ENCODE measurements around the gene ARMH1.

The ARMH1 gene

GRCh38 chr1:44674113-44675000 lies at the start of gene ARMH1, which contains the start of gene TMEM53:
Gene ARMH1, plus strand, starts transcription at chr1:44674714. Its CDS starts 14,984 bp downstream, at chr1:44689698.
Gene TMEM53, minus strand, starts transcription at chr1:44674481. Its CDS starts 90 bp downstream, at chr1:44674391.
- no peak for FAIRE-seq

- no peak for FAIRE-seq
Observed at GRCh38 chr1:44625348-44625747, 49.2 kb upstream of the ARMH1 start.

GRCh38 chr1:44628962-44629756 lies 45.4 kb upstream of the ARMH1 start:
- FAIRE-seq: no peak

- no peak for FAIRE-seq
Observed at GRCh38 chr1:44630116-44630515, 44.4 kb upstream of the ARMH1 start.

- no peak for FAIRE-seq
Observed at GRCh38 chr1:44631333-44631646, 43.2 kb upstream of the ARMH1 start.

- no peak for FAIRE-seq
Observed at GRCh38 chr1:44631647-44632539, 42.6 kb upstream of the ARMH1 start.

GRCh38 chr1:44632598-44632997 lies 41.9 kb upstream of the ARMH1 start:
- FAIRE-seq: no peak

- FAIRE-seq: no peak
Observed at GRCh38 chr1:44634606-44635189, 39.8 kb upstream of the ARMH1 start.

GRCh38 chr1:44635439-44635838 lies 39.1 kb upstream of the ARMH1 start:
- no peak for FAIRE-seq

GRCh38 chr1:44636083-44636687 lies 38.3 kb upstream of the ARMH1 start:
- no peak for FAIRE-seq

GRCh38 chr1:44636688-44637598 lies 37.6 kb upstream of the ARMH1 start:
- no peak for FAIRE-seq

- FAIRE-seq: no peak
Observed at GRCh38 chr1:44637702-44638411, 36.7 kb upstream of the ARMH1 start.

GRCh38 chr1:44640200-44640853 lies 34.2 kb upstream of the ARMH1 start:
- no peak for FAIRE-seq

- no peak for FAIRE-seq
Observed at GRCh38 chr1:44641126-44642102, 33.1 kb upstream of the ARMH1 start.

- FAIRE-seq: no peak
Observed at GRCh38 chr1:44642255-44642654, 32.3 kb upstream of the ARMH1 start.

GRCh38 chr1:44642925-44643324 lies 31.6 kb upstream of the ARMH1 start:
- FAIRE-seq: no peak

- FAIRE-seq: no peak
Observed at GRCh38 chr1:44643721-44644334, 30.7 kb upstream of the ARMH1 start.

- no peak for FAIRE-seq
Observed at GRCh38 chr1:44644806-44645205, 29.7 kb upstream of the ARMH1 start.

Measured in colon (tissue), 2 donors.